Activated CD4-positive, alpha-beta T cell treated with anti-CD3 and anti-CD28 coated beads, Interleukin-2, amount 10 ng/mL, durations not matched to agents 24 days and 14 days (primary cell): ENCODE results near the gene SP140. TPM values are rescaled to one million over a fixed set of nuclear protein-coding genes. Genes with fewer than 3 reads are reported as not detected.
"Not testable (repeated sequence)": the region's sequence is repeated elsewhere in the genome, so short reads cannot be mapped to it uniquely, and the experiment has no call there.

Experiments
- DNase-seq: peaks from one replicate; pipeline ENCODE4 v3.0.0; 2022
- H3K27ac Mint-ChIP-seq: one replicate; pipeline ENCODE4 v1.8.0; 2022; ENCODE audit warnings: mild to moderate bottlenecking, mixed read lengths
- H3K27me3 Mint-ChIP-seq: one replicate; pipeline ENCODE4 v1.8.0; 2022; ENCODE audit warnings: mixed read lengths
- H3K36me3 Mint-ChIP-seq: one replicate; pipeline ENCODE4 v1.8.0; 2022; ENCODE audit warnings: low read depth, mild to moderate bottlenecking, mixed read lengths
- H3K4me1 Mint-ChIP-seq: one replicate; pipeline ENCODE4 v1.8.0; 2021; ENCODE audit warnings: mixed read lengths
- H3K4me3 Mint-ChIP-seq: one replicate; pipeline ENCODE4 v1.8.0; 2022; ENCODE audit warnings: mild to moderate bottlenecking, moderate library complexity, mixed read lengths
- H3K9me3 Mint-ChIP-seq: one replicate; pipeline ENCODE4 v1.8.0; 2021; ENCODE audit warnings: mixed read lengths
- intact Hi-C: fragments of 100-400 bp; cut with micrococcal nuclease; formaldehyde crosslinking; loops from one replicate; pipeline ENCODE4 v1.15.1; 2023
- total RNA-seq: library from RNA; stranded (reverse); gene quantifications from 2 replicates; pipeline ENCODE4 v1.2.3, GENCODE V29; 2022

SP140 gene
- total RNA-seq, 1 donor from 2014 or later, result 241 TPM

DNA sequence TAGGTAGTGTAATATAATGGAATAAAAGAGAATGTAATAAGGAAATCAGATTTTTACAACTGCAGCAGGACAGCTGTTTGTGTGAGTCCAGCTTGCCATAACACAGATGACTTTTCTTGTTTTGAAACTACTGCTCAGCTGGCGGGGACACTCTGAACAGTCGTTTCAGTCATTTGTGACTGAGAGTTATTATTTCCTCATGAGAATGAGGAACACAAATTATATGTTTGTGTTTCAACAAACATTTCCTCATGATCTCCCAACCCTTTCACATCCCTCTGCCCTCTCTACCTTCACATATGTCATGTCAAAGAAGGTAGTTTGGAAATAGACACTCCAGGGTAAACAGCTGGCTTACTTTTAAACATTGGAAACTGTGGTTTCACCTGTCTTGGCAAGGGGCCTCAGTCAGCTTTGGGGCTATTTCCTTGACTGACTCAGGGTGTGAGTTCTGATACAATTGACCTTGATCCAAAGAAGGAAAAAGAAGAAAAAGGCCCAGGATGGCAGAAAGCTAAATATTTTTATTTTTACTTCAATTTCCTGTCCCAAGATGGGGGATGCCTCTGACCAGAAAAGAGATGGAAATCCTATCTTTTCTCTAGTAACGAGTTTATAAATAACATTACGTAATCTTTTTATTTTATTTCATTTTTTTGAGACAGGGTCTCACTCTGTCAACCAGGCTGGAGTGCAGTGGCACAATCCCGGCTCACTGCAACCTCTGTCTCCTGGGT is 102.0 kb downstream of the SP140 start:
- Mint-ChIP-seq H3K36me3 (peaks cover 47% of the 10 kb centered on the region), H3K27me3 (no peaks in the 10 kb centered on the region), H3K9me3 (peaks cover 4% of the 10 kb centered on the region), H3K27ac (peak overlapping the region; percentile 90), H3K4me3 (peak overlapping the region; percentile 92), H3K4me1 (peaks cover 74% of the 10 kb centered on the region)
- intact Hi-C loops, result loop anchor here (1.0 to 5.0 kb wide), 6 partner anchors 8 to 335 kb away; partner anchors contain the start of genes SP100 and SP110
- DNase-seq, result peak; percentile 70

GRCh38 chr2:230328155-230328458 is 102.6 kb downstream of the SP140 start:
- intact Hi-C loops, result loop anchor here (2.0 to 5.0 kb wide), 3 partner anchors 89 to 334 kb away; partner anchors contain the start of gene SP100
- DNase-seq, result peak; percentile 52
- Mint-ChIP-seq H3K27ac (peak overlapping the region; percentile 49), H3K4me1 (peaks cover 75% of the 10 kb centered on the region), H3K36me3 (peaks cover 48% of the 10 kb centered on the region), H3K27me3 (no peaks in the 10 kb centered on the region), H3K4me3 (peak overlapping the region; percentile 92), H3K9me3 (peaks cover 4% of the 10 kb centered on the region)

- DNase-seq, result peak; percentile 59
- Mint-ChIP-seq H3K36me3 (peaks cover 57% of the 10 kb centered on the region), H3K27ac (peak overlapping the region; percentile 49), H3K4me3 (peak overlapping the region; percentile 92), H3K4me1 (peaks cover 81% of the 10 kb centered on the region), H3K9me3 (peaks cover 11% of the 10 kb centered on the region), H3K27me3 (no peaks in the 10 kb centered on the region)
- intact Hi-C loops, result loop anchor here (1.0 to 5.0 kb wide), 4 partner anchors 18 to 332 kb away; partner anchors contain the start of gene SP100
Observed at GRCh38 chr2:230329946-230330605, 104.5 kb downstream of the SP140 start.

DNA sequence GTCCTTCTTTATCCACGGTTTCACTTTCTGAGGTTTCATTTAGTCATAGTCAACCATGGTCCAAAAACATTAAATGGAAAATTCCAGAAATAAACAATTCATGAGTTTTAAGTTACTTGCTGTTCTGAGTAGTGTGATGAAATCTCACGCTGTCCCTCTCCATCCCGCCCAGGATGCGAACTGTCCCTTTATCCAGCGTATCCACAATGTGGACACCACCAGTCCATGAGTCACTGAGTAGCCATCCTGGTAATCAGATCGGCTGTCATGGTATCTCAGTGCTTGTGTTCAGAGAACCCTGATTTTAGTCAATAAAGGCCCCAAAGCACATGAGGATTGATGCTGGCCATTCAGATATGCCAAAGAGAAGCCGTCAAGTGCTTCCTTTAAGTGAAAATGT is 105.2 kb downstream of the SP140 start:
- DNase-seq, result peak; percentile 56
- peaks cover 81% of the 10 kb centered on the region for H3K4me1 Mint-ChIP-seq
- H3K36me3 Mint-ChIP-seq, result peaks cover 63% of the 10 kb centered on the region
- H3K27ac Mint-ChIP-seq, result peak overlapping the region; percentile 77
- intact Hi-C loops, result no loop called here
- peaks cover 11% of the 10 kb centered on the region for H3K9me3 Mint-ChIP-seq
- H3K4me3 Mint-ChIP-seq, result peak overlapping the region; percentile 92
- no peaks in the 10 kb centered on the region for H3K27me3 Mint-ChIP-seq

DNA sequence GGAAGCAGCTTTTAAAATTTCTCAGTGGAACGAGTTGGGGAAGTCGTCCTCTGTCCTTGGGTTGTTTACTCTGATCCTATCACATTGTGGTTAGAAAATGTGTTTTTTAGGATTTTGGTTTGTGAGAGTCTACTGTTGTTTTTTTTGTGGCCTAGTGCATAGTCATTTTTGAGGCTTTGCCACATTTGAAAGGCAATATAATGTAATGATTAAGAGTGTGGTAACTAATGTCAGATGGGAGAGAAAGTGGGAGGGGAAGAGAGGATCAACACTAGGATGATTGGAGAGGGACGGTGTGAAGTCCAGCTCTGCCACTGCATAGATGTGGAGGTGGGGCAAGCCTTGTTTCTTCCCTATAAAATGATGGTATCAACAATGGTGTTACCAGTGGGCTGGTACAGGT is 109.9 kb downstream of the SP140 start:
- Mint-ChIP-seq H3K36me3 (peaks cover 65% of the 10 kb centered on the region), H3K27ac (peak overlapping the region; percentile 89)

DNA sequence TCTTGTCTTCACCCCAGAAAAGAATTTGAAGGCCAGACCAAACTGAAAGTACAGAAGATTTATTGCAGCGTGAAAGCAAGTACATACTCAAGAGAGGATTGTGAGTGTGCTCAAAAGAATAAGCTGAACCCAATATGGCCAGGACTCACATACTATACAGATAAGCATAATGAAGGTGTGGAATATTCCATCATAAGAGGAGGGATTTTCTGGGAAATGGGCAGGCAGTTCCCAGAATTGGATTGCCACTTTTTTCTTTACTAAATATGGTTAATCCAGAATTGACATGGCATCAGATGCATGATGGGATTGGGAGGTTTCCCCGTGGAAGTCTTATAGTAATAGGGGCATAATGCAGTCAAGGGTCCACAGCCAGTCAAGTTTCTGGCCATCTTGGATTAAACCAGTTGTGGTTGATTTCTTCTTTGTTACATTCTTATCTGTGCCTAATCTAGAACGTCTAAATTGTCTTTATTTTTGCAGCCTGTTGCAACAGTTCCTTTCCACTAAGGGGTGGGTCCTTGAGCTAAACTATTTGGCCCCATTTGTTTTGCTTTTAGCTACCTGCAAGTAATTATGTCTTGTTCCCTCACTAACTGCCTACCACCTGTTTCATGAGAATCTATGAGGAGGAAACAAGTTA is 110.4 kb downstream of the SP140 start:
- peak overlapping the region; percentile 89 for H3K27ac Mint-ChIP-seq
- H3K4me3 Mint-ChIP-seq, result peak overlapping the region; percentile 75
- peak; percentile 58 for DNase-seq
- intact Hi-C loops, result loop anchor here (1.0 kb wide), 1 partner anchor 17 kb away; no protein-coding TSS in a partner anchor
- peaks cover 50% of the 10 kb centered on the region for H3K4me1 Mint-ChIP-seq
- no peaks in the 10 kb centered on the region for H3K27me3 Mint-ChIP-seq
- peaks cover 14% of the 10 kb centered on the region for H3K9me3 Mint-ChIP-seq
- H3K36me3 Mint-ChIP-seq, result peaks cover 61% of the 10 kb centered on the region

More for the DNA sequence above, 109.9 kb downstream of the SP140 start:
- intact Hi-C loops, result loop anchor here (1.0 kb wide), 1 partner anchor 16 kb away; no protein-coding TSS in a partner anchor
- Mint-ChIP-seq H3K4me3 (peak overlapping the region; percentile 75), H3K4me1 (peaks cover 55% of the 10 kb centered on the region), H3K9me3 (peaks cover 14% of the 10 kb centered on the region), H3K27me3 (no peaks in the 10 kb centered on the region)
- DNase-seq, result peak; percentile 55

- intact Hi-C loops, H3K4me3 Mint-ChIP-seq, H3K27me3 Mint-ChIP-seq, DNase-seq, H3K27ac Mint-ChIP-seq: not testable (repeated sequence)
- peaks cover 60% of the 10 kb centered on the region for H3K36me3 Mint-ChIP-seq
- peaks cover 31% of the 10 kb centered on the region for H3K4me1 Mint-ChIP-seq
- peaks cover 33% of the 10 kb centered on the region for H3K9me3 Mint-ChIP-seq
Observed at GRCh38 chr2:230341936-230342528, 116.5 kb downstream of the SP140 start.

DNA sequence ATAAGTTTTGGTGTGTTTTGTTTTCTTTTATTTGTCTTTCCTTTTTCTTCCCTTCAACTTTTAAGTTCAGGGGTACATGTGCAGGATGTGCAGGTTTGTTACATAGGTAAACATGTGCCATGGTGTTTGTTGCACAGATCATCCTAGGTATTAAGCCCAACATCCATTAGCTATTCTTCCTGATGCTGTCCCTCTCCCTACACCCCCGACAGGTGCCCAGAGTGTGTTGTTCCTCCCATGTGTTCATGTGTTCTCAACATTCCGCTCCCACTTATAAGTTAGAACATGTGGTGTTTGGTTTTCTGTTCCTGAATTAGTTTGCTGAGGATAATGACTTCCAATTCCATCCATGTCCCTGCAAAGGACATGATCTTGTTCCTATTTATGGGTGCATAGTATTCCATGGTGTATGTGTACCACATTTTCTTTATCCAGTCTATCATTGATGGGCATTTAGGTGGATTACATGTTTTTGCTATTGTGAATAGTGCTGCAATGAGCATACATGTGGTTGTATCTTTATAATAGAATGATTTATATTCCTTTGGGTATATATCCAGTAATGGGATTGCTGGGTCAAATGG is 117.6 kb downstream of the SP140 start:
- peaks cover 40% of the 10 kb centered on the region for H3K4me1 Mint-ChIP-seq
- peaks cover 61% of the 10 kb centered on the region for H3K36me3 Mint-ChIP-seq
- H3K27ac Mint-ChIP-seq, H3K4me3 Mint-ChIP-seq, H3K27me3 Mint-ChIP-seq, DNase-seq: not testable (repeated sequence)
- peaks cover 34% of the 10 kb centered on the region for H3K9me3 Mint-ChIP-seq
- intact Hi-C loops, result loop anchor here (1.0 kb wide), 1 partner anchor 16 kb away; the partner anchor contains the start of gene SP140L

- intact Hi-C loops, result loop anchor here (1.0 kb wide), 1 partner anchor 16 kb away; the partner anchor contains the start of gene SP140L
- peaks cover 61% of the 10 kb centered on the region for H3K36me3 Mint-ChIP-seq
- no peak for DNase-seq
- no peaks in the 10 kb centered on the region for H3K27me3 Mint-ChIP-seq
- peak overlapping the region; percentile 42 for H3K4me3 Mint-ChIP-seq
- peak overlapping the region; percentile 54 for H3K27ac Mint-ChIP-seq
- H3K4me1 Mint-ChIP-seq, result peaks cover 46% of the 10 kb centered on the region
- H3K9me3 Mint-ChIP-seq, result peaks cover 34% of the 10 kb centered on the region
Observed at GRCh38 chr2:230343747-230344146, 118.2 kb downstream of the SP140 start.

DNA sequence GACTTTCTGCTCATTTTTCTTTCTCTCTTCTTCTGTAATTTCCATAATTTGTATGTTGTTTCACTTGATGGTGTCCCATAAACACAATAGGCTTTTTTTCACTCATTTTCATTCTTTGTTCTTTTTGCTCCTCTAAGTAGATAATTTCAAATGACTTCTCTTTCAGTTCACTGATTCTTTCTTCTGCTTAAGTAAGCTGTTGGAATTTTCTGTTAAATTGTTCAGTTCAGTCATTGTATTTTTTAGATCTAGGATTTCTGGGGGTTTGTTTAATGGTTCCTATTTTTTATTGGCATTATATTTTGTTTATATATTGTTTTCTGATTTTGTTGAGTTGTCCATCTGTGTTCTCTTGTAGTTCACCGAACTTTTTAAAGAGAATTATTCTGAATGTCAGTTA is 120.9 kb downstream of the SP140 start:
- Mint-ChIP-seq H3K27me3 (no peaks in the 10 kb centered on the region), H3K36me3 (peaks cover 70% of the 10 kb centered on the region), H3K9me3 (peaks cover 40% of the 10 kb centered on the region), H3K4me1 (peaks cover 60% of the 10 kb centered on the region), H3K4me3 (no peak overlapping the region), H3K27ac (peak overlapping the region; percentile 62)
- intact Hi-C loops, result loop anchor here (5.0 kb wide), 1 partner anchor 79 kb away; no protein-coding TSS in a partner anchor
- DNase-seq, result no peak

DNA sequence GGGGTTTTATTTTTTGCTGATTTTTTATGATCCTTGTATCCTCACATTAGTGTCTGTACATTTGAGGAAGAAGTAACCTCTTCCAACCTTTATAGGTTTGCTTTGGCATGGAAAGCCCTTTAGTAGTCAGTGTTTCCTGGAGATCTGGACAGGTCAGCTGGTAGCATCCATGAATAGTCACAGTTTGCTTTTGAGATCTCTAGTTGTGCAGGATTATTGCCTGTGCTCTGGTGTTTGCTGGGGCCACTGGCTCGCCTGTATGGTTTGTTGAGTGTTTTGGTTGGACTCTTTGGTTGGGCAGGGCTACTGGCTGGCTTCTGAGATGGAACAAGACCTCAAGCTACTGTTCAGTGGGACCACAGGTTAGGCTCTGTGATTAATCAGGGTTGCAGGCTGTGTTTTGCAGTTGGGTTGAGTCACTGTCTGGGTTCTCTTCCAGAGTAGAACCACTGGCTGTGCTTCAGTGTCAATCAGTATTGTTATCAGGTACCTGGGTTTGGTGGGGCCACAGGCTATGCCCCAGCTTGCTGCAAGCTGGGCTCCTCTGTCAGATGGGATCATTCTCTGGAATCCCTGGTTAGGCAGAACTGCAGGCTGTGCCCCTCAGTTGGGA is 121.5 kb downstream of the SP140 start:
- intact Hi-C loops, result loop anchor here (5.0 kb wide), 1 partner anchor 80 kb away; no protein-coding TSS in a partner anchor
- Mint-ChIP-seq H3K4me1 (peaks cover 60% of the 10 kb centered on the region), H3K4me3 (peak overlapping the region; percentile 7), H3K36me3 (peaks cover 73% of the 10 kb centered on the region), H3K27me3 (no peaks in the 10 kb centered on the region), H3K9me3 (peaks cover 40% of the 10 kb centered on the region), H3K27ac (peak overlapping the region; percentile 21)
- no peak for DNase-seq

GRCh38 chr2:230347659-230348305 is 122.2 kb downstream of the SP140 start:
- Mint-ChIP-seq H3K27me3 (no peaks in the 10 kb centered on the region), H3K9me3 (peaks cover 39% of the 10 kb centered on the region), H3K27ac (peak overlapping the region; percentile 93), H3K4me1 (peaks cover 59% of the 10 kb centered on the region), H3K4me3 (peak overlapping the region; percentile 62), H3K36me3 (peaks cover 70% of the 10 kb centered on the region)
- peak; percentile 86 for DNase-seq
- intact Hi-C loops, result loop anchor here (1.0 to 5.0 kb wide), 3 partner anchors 18 to 311 kb away; no protein-coding TSS in a partner anchor
